DOHH2 (cell line): ENCODE measurements around the gene CNOT4.
"Not testable (repeated sequence)": the region's sequence is repeated elsewhere in the genome, so short reads cannot be mapped to it uniquely, and the experiment has no call there.

Experiments used
- CTCF ChIP-seq: fragments of 200-600 bp; sonication (generic); IDR thresholded peaks from one replicate; pipeline ENCODE4 v1.5.1; 2014; ENCODE audit warnings: antibody characterized with exemption, mild to moderate bottlenecking, low read depth, low read length; ENCODE audit not compliant: poor library complexity, severe bottlenecking
- EZH2phosphoT487 ChIP-seq: fragments of 200-600 bp; sonication (generic); IDR thresholded peaks from 2 replicates; pipeline ENCODE4 v1.6.1; 2017; ENCODE audit warnings: borderline replicate concordance, mild to moderate bottlenecking, antibody characterized with exemption, low read length, moderate library complexity, mixed read lengths

- TF ChIP-seq CTCF, EZH2phosphoT487: not testable (repeated sequence)
Observed at GRCh38 chr7:135351070-135351469, 158.8 kb downstream of the CNOT4 start.
